Measurements from ENCODE around the gene GUCY2F.

- no peak for TF ChIP-seq CTCF (IDR thresholded peaks at IDR 0.05)
- TF ChIP-seq POLR2A (IDR thresholded peaks at IDR 0.05): no peak
Measured at GRCh38 chrX:109398833-109399232, 83.1 kb downstream of the GUCY2F start.
